Neuronal stem cell (in vitro differentiated cells): ENCODE measurements around the gene DHX30.
"Not testable (repeated sequence)": the region's sequence is repeated elsewhere in the genome, so short reads cannot be mapped to it uniquely, and the experiment has no call there.

Source experiments
- DNase-seq: peaks from one replicate; pipeline ENCODE4 v3.0.0-alpha.2; 2013; ENCODE audit warnings: low spot score
- H2AFZ ChIP-seq: one replicate; pipeline ENCODE4 v1.6.1; 2013; ENCODE audit warnings: mild to moderate bottlenecking, low read length, inconsistent platforms
- H2AK5ac ChIP-seq: 2 replicates; pipeline ENCODE4 v1.6.1; 2013; ENCODE audit warnings: low read depth, mild to moderate bottlenecking, inconsistent platforms, low read length, moderate library complexity, mixed read lengths
- H2BK120ac ChIP-seq: 2 replicates; pipeline ENCODE4 v1.6.1; 2013; ENCODE audit warnings: low read depth, mild to moderate bottlenecking, inconsistent platforms, low read length, moderate library complexity, mixed read lengths
- H2BK12ac ChIP-seq: one replicate; pipeline ENCODE4 v1.6.1; 2013; ENCODE audit warnings: low read length, inconsistent platforms
- H2BK15ac ChIP-seq: 2 replicates; pipeline ENCODE4 v1.6.1; 2013; ENCODE audit warnings: mild to moderate bottlenecking, low read length, inconsistent platforms, mixed read lengths
- H2BK5ac ChIP-seq: one replicate; pipeline ENCODE4 v1.6.1; 2013; ENCODE audit warnings: inconsistent platforms, mild to moderate bottlenecking, low read length, moderate library complexity
- H3K14ac ChIP-seq: one replicate; pipeline ENCODE4 v1.6.1; 2013; ENCODE audit warnings: low read length, inconsistent platforms
- H3K18ac ChIP-seq: 2 replicates; pipeline ENCODE4 v1.6.1; 2013; ENCODE audit warnings: low read length, inconsistent platforms
- H3K23ac ChIP-seq: 2 replicates; pipeline ENCODE4 v1.6.1; 2013; ENCODE audit warnings: low read depth, mild to moderate bottlenecking, mixed read lengths, low read length, inconsistent platforms; ENCODE audit not compliant: poor library complexity
- H3K27ac ChIP-seq: replicated peaks from 3 replicates; pipeline ENCODE4 v1.5.1; 2013; ENCODE audit warnings: low read length, inconsistent platforms
- H3K27me3 ChIP-seq, 3 experiments: 2 replicates each; pipeline ENCODE4 v1.6.1; 2013; ENCODE audit warnings: low read length in 3 of 3, mild to moderate bottlenecking in 2 of 3, inconsistent platforms in 1 of 3, low read depth in 1 of 3, mixed read lengths in 1 of 3, moderate library complexity in 1 of 3; ENCODE audit not compliant: control insufficient read depth in 3 of 3, insufficient read depth in 3 of 3
- H3K36me3 ChIP-seq, 2 donors: replicated peaks in 1 of 2; 2 replicates each; pipeline ENCODE4 v1.6.1; 2013; ENCODE audit warnings: low read length in 2 of 2; ENCODE audit not compliant: control insufficient read depth in 2 of 2, insufficient read depth in 2 of 2
- H3K4ac ChIP-seq: 2 replicates; pipeline ENCODE4 v1.6.1; 2013; ENCODE audit warnings: inconsistent platforms, mild to moderate bottlenecking, low read length, moderate library complexity
- H3K4me1 ChIP-seq, 2 donors: 1 replicate in 1 of 2; 2 replicates in 1 of 2; pipeline ENCODE4 v1.6.1; 2013; ENCODE audit warnings: low read length in 2 of 2, low read depth in 1 of 2; ENCODE audit not compliant: control insufficient read depth in 2 of 2, insufficient read depth in 1 of 2
- H3K4me2 ChIP-seq: one replicate; pipeline ENCODE4 v1.6.1; 2013; ENCODE audit warnings: mild to moderate bottlenecking, low read length, inconsistent platforms; ENCODE audit not compliant: insufficient read depth, poor library complexity, severe bottlenecking
- H3K4me3 ChIP-seq, 2 donors: 2 replicates each; pipeline ENCODE4 v1.5.1; 2013; ENCODE audit warnings: low read length in 2 of 2, mild to moderate bottlenecking in 2 of 2, inconsistent platforms in 1 of 2, moderate library complexity in 1 of 2
- H3K79me1 ChIP-seq: one replicate; pipeline ENCODE4 v1.6.1; 2013; ENCODE audit warnings: low read depth, mild to moderate bottlenecking, inconsistent platforms, low read length, moderate library complexity
- H3K9ac ChIP-seq: one replicate; pipeline ENCODE4 v1.6.1; 2013; ENCODE audit warnings: mild to moderate bottlenecking, low read depth, low read length, inconsistent platforms; ENCODE audit not compliant: poor library complexity
- H3K9me3 ChIP-seq, 2 donors: replicated peaks in 1 of 2; 2 replicates each; pipeline versions ENCODE3 to v1.6.1; 2013; ENCODE audit warnings: low read length in 2 of 2, mild to moderate bottlenecking in 2 of 2, inconsistent platforms in 1 of 2, low read depth in 1 of 2, mixed read lengths in 1 of 2, moderate library complexity in 1 of 2; ENCODE audit not compliant: control insufficient read depth in 2 of 2, insufficient read depth in 1 of 2
- H4K8ac ChIP-seq: one replicate; pipeline ENCODE4 v1.6.1; 2013; ENCODE audit warnings: low read depth, mild to moderate bottlenecking, inconsistent platforms, low read length, moderate library complexity
- H4K91ac ChIP-seq: one replicate; pipeline ENCODE4 v1.6.1; 2013; ENCODE audit warnings: low read length, low read depth, mild to moderate bottlenecking, inconsistent platforms; ENCODE audit not compliant: poor library complexity
- WGBS, 2 donors: extraction: QIAGEN DNeasy Blood & Tissue Kit; methylation state at CpG; one replicate each; pipeline ENCODE4 v1.1.7; 2013; ENCODE audit warnings: missing lambda C conversion rate in 2 of 2, mixed read lengths in 1 of 2; ENCODE audit not compliant: insufficient read length in 2 of 2, insufficient replicate concordance in 1 of 2; ENCODE audit errors: extremely low coverage in 2 of 2; 5-methylcytosine and 5-hydroxymethylcytosine counted together

The DHX30 gene

DNA sequence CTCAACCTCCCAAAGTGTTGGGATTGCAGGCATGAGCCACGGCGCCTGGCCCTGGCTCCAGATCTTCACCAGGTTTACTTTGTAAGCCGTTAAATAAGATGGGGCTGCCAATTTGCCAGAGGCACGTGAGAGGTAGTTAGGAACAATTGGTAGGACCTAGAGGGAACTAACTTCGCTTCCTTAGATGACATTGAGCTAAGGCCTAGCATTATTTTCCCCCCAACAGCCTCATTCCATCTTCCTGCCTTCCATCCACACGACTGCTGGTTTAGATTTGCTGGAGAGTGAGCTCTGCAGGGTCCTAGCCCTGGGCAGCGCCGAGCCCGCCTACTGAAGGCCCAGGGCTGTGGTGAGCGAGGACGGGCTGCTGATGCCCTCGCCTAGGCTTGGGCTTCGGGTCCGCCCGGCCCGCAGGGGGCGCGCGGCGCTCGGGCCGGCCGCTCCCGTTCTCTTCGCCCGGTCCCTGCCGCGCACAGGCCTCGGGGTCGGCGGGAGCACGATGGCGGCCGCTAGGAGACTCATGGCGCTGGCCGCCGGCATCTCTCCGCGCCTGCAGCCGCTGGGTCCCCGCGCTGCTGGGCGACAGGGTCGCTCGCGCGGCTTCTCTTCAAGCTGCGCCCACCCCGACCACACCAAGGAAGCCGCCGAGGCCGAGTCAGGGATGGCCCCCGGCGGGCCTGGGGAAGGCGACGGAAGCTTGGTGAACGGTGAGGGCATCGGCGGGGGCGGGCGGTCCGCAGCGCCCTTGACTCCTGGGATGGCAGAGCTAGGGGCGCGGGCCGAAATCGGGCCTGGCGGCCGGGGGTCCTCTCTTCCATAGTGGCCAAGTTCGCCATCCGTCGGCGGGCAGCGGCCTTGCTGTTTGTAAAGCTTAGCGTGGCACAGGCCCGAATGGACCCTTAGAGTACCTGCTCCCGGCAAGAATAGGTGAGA, 21.9 kb downstream of the DHX30 start:
- Histone ChIP-seq H2AFZ (peak overlapping the region; percentile 92), H3K14ac (peak overlapping the region; percentile 72), H3K4me1 (peaks cover 7 to 11% of the 10 kb centered on the region in 2 donors), H2AK5ac (peak overlapping the region; percentile 92), H3K23ac (peak overlapping the region; percentile 90), H3K4me2 (peak overlapping the region; percentile 82), H3K36me3 (peaks cover 26 to 70% of the 10 kb centered on the region in 2 donors), H3K4ac (no peak overlapping the region), H4K91ac (peak overlapping the region; percentile 40), H3K79me1 (peaks cover 4% of the 10 kb centered on the region), H3K18ac (peak overlapping the region; percentile 92), H2BK5ac (peak overlapping the region; percentile 67), H2BK120ac (peak overlapping the region; percentile 26), H3K9me3 (no peaks in the 10 kb centered on the region), H4K8ac (no peak overlapping the region), H3K4me3 (peak overlapping the region; percentile 98 to 99), H3K27me3 (no peaks in the 10 kb centered on the region), H3K9ac (peak overlapping the region; percentile 96), H3K27ac (peak overlapping the region; percentile 60), H2BK12ac (no peak overlapping the region), H2BK15ac (no peak overlapping the region)
- DNase-seq, result peak; percentile 80
- no CpG with 5 or more reads among the region's 77 CpGs for WGBS, 2 donors

- peaks cover 26 to 68% of the 10 kb centered on the region in 2 donors for H3K36me3 ChIP-seq
- H3K27ac ChIP-seq, result no peak overlapping the region
- no peak overlapping the region for H2BK5ac ChIP-seq
- no peak overlapping the region for H4K8ac ChIP-seq
- no peak overlapping the region for H3K4ac ChIP-seq
- no peak overlapping the region for H3K23ac ChIP-seq
- no peaks in the 10 kb centered on the region for H3K9me3 ChIP-seq
- H2BK15ac ChIP-seq, result no peak overlapping the region
- no peaks in the 10 kb centered on the region for H3K27me3 ChIP-seq
- peak overlapping the region; percentile 92 for H2AK5ac ChIP-seq
- peaks cover 4% of the 10 kb centered on the region for H3K79me1 ChIP-seq
- H3K4me2 ChIP-seq, result peak overlapping the region; percentile 82
- no peak overlapping the region for H3K14ac ChIP-seq
- no peak overlapping the region for H3K18ac ChIP-seq
- H2BK120ac ChIP-seq, result no peak overlapping the region
- H4K91ac ChIP-seq, result no peak overlapping the region
- no peak overlapping the region for H2BK12ac ChIP-seq
- no CpG with 5 or more reads among the region's 7 CpGs for WGBS, 2 donors
- H2AFZ ChIP-seq, result peak overlapping the region; percentile 92
- peaks cover 7 to 11% of the 10 kb centered on the region in 2 donors for H3K4me1 ChIP-seq
- peak overlapping the region; percentile 96 for H3K9ac ChIP-seq
- no peak for DNase-seq
- peak overlapping the region; percentile 98 to 99 for H3K4me3 ChIP-seq
These were observed 22.7 kb downstream of the DHX30 start for GRCh38 chr3:47825590-47825989.

DNA sequence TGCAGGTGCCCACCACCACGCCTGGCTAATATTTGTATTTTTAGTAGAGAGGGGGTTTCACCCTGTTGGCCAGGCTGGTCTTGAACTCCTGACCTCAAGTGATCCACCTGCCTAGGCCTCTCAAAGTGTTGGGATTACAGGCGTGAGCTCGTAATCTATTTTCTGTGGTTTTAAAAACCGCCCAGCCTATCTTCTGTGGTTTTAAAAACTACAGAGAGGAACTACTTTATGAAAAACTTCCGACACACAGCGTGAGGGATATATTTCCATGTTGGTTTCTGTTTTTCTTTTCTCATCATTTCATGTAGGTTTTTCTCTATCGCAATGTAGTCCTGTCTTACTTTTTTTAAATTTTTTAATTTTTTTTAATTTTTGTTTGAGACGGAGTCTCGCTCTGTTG, 26.5 kb downstream of the DHX30 start:
- H2AK5ac ChIP-seq, H2BK120ac ChIP-seq, H3K14ac ChIP-seq, H4K91ac ChIP-seq, H3K9ac ChIP-seq, H2AFZ ChIP-seq, H3K9me3 ChIP-seq, H3K27me3 ChIP-seq, H3K4me3 ChIP-seq, H3K18ac ChIP-seq, DNase-seq, H4K8ac ChIP-seq, H3K23ac ChIP-seq, H2BK5ac ChIP-seq, H3K4ac ChIP-seq, H2BK12ac ChIP-seq, H3K4me1 ChIP-seq, H3K4me2 ChIP-seq, H3K79me1 ChIP-seq, H2BK15ac ChIP-seq, H3K27ac ChIP-seq: not testable (repeated sequence)
- peaks cover 43 to 90% of the 10 kb centered on the region in 2 donors for H3K36me3 ChIP-seq
- no CpG with 5 or more reads among the region's 9 CpGs for WGBS, 2 donors

- no peak overlapping the region for H2BK12ac ChIP-seq
- no peak overlapping the region for H3K18ac ChIP-seq
- no peak overlapping the region for H3K9ac ChIP-seq
- H3K27me3 ChIP-seq, result no peaks in the 10 kb centered on the region
- H3K36me3 ChIP-seq, result peaks cover 60 to 98% of the 10 kb centered on the region in 2 donors
- H2BK120ac ChIP-seq, result no peak overlapping the region
- no peak overlapping the region for H2AFZ ChIP-seq
- no peak overlapping the region for H2BK5ac ChIP-seq
- H3K4me3 ChIP-seq, result no peak overlapping the region
- no peak overlapping the region for H3K4me2 ChIP-seq
- no CpG with 5 or more reads among the region's 7 CpGs for WGBS, 2 donors
- H2AK5ac ChIP-seq, result no peak overlapping the region
- no peak overlapping the region for H3K4ac ChIP-seq
- H3K23ac ChIP-seq, result no peak overlapping the region
- no peak overlapping the region for H4K91ac ChIP-seq
- DNase-seq, result no peak
- H3K14ac ChIP-seq, result no peak overlapping the region
- no peak overlapping the region for H2BK15ac ChIP-seq
- peaks cover 0 to 1% of the 10 kb centered on the region in 2 donors for H3K9me3 ChIP-seq
- H4K8ac ChIP-seq, result no peak overlapping the region
- H3K27ac ChIP-seq, result peak overlapping the region; percentile 46
- H3K79me1 ChIP-seq, result peaks cover 14% of the 10 kb centered on the region
- H3K4me1 ChIP-seq, result peaks cover 0 to 2% of the 10 kb centered on the region in 2 donors
These were observed 34.0 kb downstream of the DHX30 start for GRCh38 chr3:47836986-47837385.
